Measurements from ENCODE around the gene NCOR2.

The NCOR2 gene

DNA sequence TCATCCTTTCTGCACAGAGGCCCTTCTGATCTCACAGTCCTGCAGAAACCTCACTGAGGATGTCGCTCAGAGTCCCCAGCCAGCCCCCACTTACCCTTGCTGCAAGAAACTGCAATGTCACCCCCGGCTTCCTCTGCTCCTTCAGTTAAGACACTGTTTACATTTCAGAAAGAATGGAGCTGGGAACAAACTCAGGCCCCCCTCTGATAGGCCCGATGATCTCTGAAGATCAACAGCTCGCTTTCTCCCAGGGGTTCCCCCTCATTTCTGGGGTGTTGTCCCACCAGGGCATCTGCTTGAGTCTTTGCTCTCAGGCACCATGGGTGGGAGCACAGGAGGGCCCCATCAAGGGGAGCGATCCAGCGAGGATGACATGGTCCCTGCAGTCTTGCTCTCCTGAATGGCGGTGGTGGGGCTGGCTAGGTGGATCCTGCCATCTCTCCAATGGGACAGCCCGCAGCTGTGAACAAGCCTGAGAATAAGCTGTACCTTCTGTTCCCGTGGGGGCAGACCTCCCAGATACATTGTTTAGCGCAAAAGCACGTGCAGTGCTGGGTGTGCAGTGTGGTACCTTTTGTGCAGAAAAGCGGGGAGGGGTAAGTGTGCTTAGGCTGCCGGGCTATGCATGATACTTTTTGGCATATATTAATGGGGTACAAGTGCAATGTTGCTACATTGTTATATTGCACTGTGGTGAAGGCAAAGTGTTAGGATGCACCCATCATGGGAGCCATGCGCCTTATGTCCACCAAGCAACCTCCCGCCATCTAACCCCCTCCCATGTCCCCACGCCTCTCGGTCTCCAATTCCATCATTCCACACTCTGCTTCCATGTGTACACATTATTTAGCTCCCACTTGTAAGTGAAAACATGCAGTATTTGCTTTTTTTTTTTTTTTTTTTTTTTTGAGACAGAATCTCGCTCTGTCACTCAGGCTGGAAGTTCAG lies 6.7 kb upstream of the NCOR2 start:
- no peak for DNase-seq

DNA sequence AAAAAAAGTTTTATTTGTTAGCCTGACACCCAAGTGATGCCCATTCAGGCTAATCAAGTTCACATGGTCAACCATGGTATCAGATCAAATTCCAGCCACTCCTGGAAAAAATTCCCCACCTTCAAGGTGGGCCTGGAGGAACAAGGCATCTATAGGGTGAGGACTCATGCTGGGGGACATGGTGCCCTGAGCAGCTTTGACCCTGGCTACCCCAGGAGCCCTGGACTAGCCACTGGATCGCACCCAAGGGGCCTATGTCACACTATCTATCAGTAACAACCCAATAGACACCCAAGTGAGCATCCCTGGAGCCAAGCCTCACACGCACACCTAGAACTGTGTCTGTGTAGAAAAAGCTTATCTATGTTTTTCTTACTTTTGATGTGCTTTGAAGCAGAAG lies 4.1 kb upstream of the NCOR2 start:
- no peak for DNase-seq

DNA sequence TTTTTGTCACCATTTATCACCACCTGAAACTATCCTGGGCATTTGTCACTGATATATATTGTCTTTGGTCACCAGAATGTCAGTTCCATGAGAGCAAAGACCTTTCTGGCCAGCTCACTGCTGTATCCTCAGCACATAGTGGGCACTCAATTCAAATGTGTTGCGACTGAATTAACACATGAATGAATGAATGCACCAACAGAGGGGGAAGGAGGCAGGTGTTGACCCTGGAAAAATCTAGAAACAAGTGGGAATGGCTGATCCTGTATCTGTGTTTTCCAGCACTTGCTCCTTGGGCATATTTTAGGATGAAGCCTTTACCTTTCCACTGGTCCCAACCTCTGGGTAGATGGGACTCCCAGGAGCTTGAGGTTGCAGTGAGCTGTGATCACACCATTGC lies 3.4 kb upstream of the NCOR2 start:
- DNase-seq = no peak

DNA sequence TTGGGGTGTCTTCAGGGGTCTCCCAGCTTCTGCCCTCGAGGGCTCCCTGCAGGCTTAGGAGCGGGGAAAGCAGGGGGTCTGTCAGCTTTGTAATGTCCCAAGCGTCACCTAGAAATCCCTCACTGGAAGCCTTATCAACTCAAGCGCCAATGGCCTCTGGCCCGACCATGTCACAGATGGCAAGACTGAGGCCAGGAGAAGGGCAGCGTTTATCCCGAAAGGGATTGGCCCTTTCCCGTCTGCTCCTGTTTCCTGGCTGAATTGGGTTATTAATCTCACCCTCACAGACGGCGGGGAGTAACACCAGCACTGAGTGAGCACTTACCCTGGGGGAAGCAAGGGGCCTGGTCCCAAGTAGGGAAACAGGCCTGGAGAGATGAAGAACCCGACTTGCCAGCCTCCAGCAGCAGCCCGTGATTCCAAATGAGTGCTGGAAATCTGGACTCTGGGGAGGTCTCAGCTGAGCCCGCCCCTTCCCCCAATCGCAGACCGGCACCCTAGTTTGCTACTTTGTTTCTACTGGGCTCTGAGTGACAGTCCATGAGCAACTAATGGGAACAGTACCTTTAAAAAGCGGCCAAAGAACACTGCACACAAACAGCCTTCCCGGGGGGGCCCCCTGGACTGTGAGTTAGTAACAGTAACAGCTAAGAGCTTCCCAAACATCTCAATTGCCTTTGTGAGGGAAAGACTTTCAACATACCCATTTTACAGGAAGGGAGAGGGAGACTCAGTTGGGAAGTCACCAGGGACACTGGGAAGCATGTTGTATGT lies 2.1 kb upstream of the NCOR2 start:
- no peak for DNase-seq

DNA sequence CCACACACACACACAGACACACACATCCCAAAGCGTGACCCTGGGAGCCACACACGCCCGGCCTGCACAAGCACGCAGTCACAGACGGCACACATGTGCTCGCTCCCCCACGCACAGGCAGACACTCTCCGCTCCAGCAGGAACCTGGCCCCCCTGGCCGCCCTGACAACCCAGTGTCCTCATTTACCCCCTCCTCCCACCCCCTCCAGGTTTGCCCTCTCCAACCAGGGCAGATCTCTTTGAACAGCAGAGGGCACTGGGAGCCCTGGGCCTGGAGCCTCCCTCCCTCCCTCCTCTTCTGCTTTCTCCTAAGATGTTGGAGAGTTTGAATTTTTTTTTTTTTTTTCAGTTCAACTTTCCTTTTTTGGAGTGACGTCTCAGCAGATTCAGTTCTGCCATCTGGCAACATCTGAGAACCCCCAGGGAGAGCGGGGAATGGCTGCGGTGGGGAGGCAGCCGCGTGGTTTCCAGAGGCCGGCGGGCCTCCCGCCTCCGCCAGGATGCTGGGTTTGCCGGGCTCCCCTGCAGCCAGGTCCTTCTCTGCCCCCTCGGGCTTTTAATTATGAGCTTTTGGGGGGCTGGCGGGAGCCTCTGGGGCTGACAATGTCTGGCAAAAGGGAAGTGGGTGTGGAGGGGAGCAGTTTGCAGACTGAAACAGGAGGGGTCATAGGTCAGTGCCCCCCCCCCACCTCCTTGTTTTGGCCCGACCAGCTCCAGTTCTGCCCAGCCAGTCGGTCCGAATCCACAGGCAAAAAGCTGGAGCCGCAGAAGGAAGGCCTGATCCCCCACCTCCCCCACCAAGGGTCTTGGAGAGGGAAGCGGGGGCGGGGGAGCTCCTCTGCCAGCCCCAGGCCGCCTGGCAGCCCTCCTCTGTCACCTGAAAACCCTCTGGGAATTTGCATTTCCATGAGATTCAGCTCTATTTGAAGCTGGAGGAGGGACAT lies 1.3 kb upstream of the NCOR2 start:
- DNase-seq = peak; percentile 89

DNA sequence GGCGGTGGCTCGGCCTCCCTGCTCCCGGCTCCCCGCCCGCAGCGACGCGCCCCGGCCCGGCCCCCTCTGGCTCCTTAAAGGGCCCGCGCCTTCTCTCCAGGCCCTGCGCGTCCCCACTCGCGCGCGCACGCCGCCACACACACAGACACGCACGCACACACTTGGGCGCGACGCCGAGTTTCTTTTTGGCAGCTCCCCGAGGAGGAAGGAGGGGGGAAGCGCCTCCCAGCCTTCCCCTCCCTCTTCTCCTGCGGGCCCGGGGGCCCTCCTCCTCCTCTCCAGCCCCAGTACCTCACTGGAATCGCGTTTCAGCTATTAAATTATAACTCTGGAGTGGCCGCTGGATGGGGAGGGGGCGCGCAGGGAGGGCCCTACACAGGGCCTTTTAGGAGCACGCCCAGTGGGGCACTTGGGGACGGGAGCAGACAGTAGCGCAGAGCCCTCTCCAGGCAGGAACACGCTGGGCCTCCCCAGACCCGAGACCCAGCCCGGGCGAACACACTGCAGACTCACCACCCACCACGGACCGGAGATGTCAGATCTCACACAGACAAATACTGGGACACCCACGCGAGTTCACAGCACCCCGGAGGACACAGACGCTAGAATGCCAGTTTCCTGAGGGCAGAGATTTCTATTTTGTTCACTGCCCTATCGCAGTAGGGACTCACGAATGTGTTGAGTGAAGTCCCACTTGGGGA lies 411 bp upstream of the NCOR2 start:
- peak; percentile 97 for DNase-seq

DNA sequence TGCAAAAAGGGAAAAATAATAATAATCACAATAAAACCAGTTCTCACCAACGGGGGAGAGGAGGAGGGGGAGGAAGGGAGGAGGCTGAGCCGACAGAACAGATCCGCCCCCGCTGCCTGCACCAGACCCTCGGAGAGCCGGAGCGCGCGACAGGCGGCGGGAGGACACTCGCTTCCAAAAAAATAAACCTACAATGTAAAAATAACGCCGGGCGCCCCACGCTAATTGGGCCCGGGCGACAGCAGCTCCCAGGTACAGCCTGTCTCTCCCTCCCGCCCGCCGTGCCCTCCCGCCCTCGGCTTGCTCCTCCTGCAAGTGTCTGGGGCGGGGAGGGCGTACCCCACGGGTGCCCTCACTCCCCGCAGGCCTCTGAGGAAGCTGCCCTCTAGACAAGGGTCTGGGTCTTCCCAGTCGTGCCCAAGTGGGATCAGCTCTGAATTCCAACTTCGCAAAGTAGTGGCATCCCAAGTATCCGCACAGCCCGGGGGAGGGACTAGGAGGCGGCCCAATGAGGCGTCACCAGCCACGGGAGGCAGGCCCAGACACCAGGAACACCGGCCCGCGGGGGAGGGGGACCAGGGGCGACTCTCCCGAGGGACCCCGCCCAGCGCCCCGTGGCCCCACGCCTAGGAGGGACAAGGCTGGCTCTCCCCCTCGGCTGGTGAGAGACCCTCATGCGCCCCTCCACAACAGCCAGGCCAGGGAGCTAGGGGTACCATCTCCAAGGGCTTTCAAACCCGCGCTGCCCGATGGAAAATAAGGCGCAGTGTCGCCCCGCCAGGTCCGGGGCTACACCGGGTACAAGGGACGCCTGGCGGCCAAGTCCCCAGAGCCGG lies 1.0 kb downstream of the NCOR2 start:
- peak; percentile 91 for DNase-seq

DNA sequence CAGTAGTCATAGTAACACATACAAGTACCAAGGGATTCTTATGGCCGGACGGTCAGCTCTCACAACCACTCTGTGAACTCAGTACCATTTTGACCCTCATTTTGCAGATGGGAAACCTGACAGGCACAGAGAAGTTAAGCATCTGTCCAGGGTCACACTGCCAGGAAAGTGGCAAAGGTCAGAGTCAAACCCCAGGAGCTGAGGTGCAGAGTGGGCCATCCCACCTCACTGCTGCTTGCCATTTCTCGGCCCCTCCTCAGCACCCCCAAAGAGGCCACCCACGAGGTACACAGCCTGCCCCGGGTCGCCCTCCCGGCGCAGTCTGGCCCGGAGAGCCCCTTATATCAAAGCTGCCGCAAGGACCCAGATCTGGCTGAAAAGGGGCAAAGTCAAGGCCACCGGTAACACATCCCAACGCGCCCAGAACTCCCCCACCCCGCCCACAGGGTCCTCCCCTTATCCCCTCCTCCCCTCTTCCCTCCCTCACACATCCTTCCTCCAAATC lies 1.7 kb downstream of the NCOR2 start:
- DNase-seq = no peak

DNA sequence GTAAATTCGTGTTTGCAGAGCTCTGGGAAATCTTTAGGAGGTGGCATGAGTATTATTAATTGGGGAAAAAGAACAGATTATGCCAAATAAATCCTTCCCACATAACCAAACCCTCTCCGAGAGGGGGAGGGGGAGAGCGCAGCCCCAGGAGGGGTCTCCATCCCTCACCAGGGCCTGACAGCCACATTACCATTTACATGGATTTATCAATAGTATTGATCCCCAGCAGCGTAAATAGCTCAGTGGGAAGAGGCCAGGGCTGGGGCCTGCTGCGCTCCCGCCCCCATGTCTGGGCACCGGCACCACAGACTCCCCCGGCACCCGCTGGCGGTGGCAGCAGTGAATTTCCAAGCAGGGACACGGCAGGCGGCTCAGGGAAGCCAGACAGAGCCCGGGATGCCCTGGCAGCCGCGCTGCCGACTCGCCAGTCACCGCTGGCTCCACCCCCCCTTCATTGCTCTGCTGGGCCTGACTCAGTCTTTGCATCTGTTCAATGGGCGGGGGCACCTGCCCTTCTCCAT lies 2.4 kb downstream of the NCOR2 start:
- DNase-seq = peak; percentile 57

DNA sequence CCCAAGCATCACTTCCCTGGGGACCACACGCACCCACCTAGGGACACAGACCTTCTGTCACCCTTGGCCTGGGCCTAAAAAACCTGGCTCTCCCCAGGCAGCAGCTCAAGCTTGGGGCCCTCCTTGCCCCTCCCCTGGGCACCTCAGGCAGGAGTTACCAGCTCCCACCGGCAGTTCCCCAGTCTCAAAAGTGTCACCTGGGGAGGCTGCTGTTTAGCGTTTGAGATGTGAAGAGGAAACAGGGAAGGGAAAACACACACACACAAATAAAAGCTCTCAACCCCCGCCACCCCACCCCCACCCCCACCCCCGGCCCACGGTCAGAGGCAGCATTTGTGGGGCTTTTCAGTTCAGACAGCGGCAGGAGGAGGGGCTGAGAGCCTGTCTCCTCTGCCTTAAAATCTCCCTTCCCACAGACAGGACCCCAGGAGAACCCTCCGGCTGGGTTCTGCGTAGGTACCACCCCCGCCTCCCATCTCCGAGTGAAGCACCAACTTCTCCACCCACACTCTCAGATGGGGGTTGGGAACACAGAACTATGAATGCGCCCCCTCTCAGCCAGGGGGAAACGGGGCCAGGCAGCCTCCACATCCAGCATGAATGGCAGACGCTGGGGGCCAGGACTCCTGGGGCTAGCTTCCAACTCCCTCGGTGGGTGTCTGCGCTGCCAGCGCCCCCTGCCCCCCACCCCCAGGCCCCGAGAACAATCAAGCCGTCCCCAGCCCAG lies 3.0 kb downstream of the NCOR2 start:
- no peak for DNase-seq

DNA sequence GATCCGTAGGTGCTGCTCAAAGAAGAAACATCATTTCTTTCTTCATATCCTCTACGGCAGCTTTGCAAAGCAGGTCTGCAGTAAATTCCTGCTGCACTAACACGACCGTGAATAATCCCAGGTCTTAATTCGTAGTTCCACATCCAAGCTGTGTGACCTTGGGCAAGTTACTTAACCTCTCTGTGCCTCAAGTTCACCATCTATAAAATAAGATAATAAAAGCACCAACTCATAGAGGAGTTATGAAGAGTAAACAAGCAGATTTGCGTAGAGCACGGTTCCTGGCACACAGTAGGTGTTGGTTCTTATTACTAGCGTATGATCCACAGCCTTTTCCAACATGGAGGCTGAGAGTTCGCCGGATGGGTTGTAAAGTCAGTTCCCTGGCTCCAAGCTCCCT lies 3.6 kb downstream of the NCOR2 start:
- DNase-seq = no peak

DNA sequence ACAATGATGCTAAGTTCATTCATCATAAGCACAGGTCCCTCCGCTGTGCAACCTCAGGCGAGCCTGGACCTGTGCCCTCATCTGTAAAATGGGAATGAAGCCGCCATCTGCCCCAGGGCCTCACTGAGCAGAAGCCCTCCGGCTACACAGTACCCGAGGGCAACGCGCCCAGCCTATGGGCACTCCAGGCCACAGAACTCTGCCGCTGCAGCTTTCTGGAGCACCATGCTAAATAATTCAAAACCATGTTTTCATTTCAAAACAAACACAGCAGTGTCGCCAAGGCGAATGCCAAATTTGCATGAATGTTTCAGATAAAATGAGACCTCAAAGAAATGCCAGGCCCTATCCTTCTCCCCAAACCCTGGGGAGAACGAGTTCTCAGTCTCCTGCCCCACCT lies 4.0 kb downstream of the NCOR2 start:
- no peak for DNase-seq

DNA sequence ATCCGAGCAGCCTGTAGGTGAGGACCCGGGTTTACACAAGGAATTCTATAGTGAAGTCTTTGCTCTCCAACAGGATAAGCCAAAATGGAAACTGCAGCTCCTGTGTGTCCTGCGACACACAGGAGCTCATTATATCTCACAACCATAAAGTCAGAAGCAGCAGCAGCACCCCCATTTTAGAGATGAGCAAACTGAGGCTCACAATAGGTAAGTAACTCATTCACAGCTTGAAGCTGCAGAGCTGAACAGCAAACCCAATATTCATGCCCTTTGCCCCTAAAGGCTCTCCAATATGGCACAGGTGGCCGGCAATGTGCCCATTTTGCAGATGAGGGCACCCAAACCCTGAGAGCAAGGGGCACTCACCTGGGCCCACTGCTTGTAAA lies 4.6 kb downstream of the NCOR2 start:
- DNase-seq = no peak

DNA sequence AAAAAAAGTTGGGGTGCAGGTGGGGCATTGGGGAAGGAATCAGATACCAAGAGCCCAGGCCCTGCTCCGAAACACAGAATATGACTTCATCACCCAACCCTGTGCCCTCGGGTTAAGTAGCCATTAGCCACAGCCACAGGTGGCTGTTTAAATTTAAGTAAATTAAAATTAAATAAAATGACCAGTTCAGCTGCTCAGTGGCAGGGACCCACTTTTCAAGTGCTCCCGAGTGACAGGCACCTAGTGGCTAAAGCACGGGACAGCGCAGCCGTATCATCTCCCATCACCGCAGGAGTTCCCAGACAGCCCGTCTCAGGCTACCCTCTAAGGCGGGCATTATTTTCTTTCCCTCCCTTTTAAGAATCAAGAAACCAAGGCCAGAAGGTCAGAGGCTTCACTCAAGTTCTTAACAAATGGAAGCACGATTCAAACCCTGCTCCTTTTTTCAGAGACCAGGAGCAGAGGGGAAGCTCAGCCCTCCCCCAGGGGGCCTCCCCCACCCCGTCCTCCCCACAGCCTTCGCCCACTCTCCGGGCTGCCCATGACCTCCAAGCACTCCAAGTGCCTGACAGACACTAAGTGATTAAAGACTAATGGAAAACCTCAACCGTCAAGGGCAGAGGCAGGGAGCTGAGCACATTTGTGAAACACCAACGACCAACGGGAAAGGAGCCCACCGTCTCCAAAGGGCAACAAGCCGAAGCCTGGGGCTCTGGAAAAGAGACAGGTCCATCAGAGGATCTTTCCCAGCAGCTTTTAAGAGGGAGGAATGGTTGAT lies 5.2 kb downstream of the NCOR2 start:
- no peak for DNase-seq

DNA sequence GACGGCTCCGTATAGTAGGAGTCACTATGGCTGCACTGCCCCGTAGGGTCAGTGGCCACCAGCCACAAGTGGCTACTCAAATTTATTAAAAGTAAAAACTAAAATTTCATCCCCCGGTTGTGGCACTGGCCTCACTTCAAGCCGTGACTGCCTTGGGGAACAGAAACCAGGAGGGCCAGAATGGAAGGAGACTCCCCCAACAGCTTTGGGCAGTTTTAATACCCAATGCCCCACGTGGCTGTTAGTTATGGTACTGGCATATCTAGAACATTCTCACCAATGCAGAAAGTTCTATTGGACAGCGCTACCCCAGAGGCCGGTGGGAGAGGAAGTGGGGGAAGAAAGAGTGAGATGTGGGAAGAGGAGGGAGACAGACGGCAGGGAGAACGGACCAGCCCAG lies 6.2 kb downstream of the NCOR2 start:
- no peak for DNase-seq

DNA sequence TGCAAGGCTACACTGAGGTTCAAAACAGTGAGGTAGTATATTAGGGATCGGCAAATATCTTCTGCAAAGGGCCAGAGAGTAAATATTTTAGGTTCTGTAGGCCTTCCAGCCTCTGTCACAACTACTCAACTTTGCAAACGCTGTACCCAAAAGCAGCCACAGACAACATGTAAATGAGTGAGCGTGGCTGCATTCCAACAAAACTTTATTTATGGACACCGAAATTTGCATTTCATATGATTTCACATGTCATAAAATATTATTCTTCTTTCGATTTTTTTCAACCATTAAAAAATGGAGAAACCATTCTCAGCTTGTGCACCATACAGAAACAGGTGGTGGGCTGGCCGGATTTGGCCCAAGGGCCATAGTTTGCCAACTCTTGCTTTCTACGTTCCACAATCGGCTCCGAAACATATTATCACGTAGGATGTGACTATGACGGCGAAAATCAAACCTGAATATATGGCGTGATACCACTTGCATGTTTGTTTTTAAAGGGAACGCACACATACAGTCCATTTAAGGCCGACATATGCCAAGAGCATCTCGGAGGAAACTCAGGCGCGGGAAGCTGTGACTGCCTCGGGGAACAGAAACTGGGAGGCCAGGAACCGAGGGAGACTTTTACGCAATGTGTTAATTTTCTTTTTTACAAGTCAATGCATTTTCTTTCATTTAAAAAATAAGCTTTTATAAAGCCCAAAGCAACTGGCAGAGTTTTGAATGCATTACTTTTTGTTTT lies 7.1 kb downstream of the NCOR2 start:
- no peak for DNase-seq

DNA sequence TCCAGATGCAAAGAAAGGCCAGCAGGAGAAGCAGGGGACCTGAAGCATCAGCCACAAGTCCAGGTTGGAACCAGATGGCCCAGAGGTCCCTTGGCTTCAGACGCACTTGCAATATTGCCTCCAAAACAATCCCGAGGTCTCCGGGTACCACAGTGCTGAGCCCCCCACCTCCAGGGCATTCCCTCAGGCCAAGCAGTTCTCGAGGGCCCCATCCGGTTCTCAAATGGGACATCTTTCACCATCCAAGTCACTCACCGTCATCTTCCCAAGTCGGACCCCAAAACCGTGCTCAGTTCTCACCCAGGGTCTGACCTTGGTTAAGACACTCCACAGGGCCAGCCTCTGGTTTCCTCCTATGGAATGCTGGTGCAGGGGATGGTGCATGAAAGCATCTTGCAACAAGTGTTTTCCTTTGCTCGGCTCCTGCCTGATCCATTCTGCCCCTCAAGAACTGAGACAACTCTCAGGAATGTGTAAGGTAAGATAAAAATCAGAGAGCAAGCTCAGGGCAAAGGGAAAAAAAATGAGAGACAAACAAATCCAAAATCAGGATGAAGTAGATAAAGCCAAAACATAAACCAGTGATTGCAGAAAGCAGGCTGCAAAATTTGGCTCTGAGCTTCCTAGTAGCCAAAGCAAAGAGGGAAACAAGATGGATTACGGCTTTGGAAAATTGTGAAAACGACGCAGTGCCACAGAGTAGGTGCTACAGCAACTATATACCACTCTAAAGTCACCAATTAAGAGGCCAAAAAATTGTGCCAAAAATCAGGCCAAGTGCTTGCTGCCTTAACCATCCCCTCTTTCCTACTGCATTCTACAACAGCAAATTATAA lies 8.0 kb downstream of the NCOR2 start:
- no peak for DNase-seq

DNA sequence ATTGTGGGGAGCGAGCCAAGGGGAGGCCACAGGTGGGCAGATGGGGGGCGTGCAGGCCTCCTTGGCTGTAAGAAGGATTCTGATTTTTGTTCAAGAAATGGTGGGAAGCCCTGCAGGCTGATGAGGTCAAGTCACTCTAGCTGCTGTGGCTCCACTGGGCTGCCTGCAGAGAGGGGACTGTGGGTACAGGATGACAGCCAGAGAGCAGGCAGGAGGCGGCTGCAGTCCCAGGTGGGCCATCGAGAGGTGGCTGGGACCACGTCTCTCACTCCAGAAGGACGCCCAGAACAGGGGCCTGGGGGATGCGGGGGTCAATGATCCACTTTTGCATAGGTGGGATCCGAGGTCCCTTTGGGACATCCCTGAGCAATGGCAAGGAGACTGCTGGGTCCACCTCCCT lies 9.1 kb downstream of the NCOR2 start:
- no peak for DNase-seq
